HepG2 (cell line): ENCODE results near the gene ZNF385B. TPM values are rescaled to one million over a fixed set of nuclear protein-coding genes. Genes with fewer than 3 reads are reported as not detected.
"Not testable (repeated sequence)": the region's sequence is repeated elsewhere in the genome, so short reads cannot be mapped to it uniquely, and the experiment has no call there.

Source experiments
- ARID5B ChIP-seq: IDR thresholded peaks from 2 replicates; pipeline ENCODE4 v1.4.0; 2020; ENCODE audit warnings: mild to moderate bottlenecking, missing genetic modification reagents
- CREM ChIP-seq, 2 experiments: sonication (generic) in 1 of 2; formaldehyde crosslinking in 1 of 2; IDR thresholded peaks; 2 replicates each; pipeline versions ENCODE4 v1.4.0 to v1.6.1; 2016 to 2020; ENCODE audit warnings: antibody characterized with exemption in 1 of 2, mild to moderate bottlenecking in 1 of 2, missing genetic modification reagents in 1 of 2
- EP300 ChIP-seq, 3 experiments: sonication (generic) in 1 of 3; formaldehyde crosslinking in 1 of 3; IDR thresholded peaks; 2 replicates each; pipeline versions ENCODE4 v1.5.1 to v1.6.1; 2011 to 2020; ENCODE audit warnings: low read depth in 2 of 3, low read length in 2 of 3, borderline replicate concordance in 1 of 3, improper control_type of control experiment in 1 of 3, mild to moderate bottlenecking in 1 of 3, missing genetic modification reagents in 1 of 3, moderate library complexity in 1 of 3
- FOXP4 ChIP-seq: sonication (generic); formaldehyde crosslinking; IDR thresholded peaks from 2 replicates; pipeline ENCODE4 v1.4.0; 2020; ENCODE audit warnings: missing genetic modification reagents
- GATAD2A ChIP-seq: IDR thresholded peaks from 2 replicates; pipeline ENCODE4 v1.6.1; 2016
- HMG20A ChIP-seq: IDR thresholded peaks from 2 replicates; pipeline ENCODE4 v1.6.1; 2016; ENCODE audit warnings: borderline replicate concordance
- HNF4A ChIP-seq: sonication (generic); formaldehyde crosslinking; IDR thresholded peaks from 2 replicates; pipeline ENCODE4 v1.4.0; 2020; ENCODE audit warnings: missing genetic modification reagents
- ONECUT2 ChIP-seq: sonication (generic); formaldehyde crosslinking; IDR thresholded peaks from 2 replicates; pipeline ENCODE4 v1.4.0; 2020; ENCODE audit warnings: missing genetic modification reagents
- RARA ChIP-seq: IDR thresholded peaks from 2 replicates; pipeline ENCODE4 v1.6.1; 2016; ENCODE audit warnings: missing genetic modification reagents, missing compliant biosample characterization
- SOX6 ChIP-seq, 2 experiments: fragments of 450-650 bp in 1 of 2; sonication (generic) in 1 of 2; formaldehyde crosslinking in 1 of 2; IDR thresholded peaks; 2 replicates each; pipeline versions ENCODE4 v1.4.0 to v1.6.1; 2017 to 2020; ENCODE audit warnings: antibody characterized with exemption in 1 of 2, mild to moderate bottlenecking in 1 of 2, missing genetic modification reagents in 1 of 2
- TBX2 ChIP-seq: sonication (generic); formaldehyde crosslinking; IDR thresholded peaks from 2 replicates; pipeline ENCODE4 v1.5.0; 2020; ENCODE audit warnings: missing genetic modification reagents, mild to moderate bottlenecking, borderline replicate concordance
- TBX3 ChIP-seq: fragments of 450-650 bp; IDR thresholded peaks from 2 replicates; pipeline ENCODE4 v1.6.1; 2017; ENCODE audit warnings: antibody characterized with exemption, mild to moderate bottlenecking, inconsistent platforms, borderline replicate concordance
- ZMYM4 ChIP-seq: sonication (generic); formaldehyde crosslinking; IDR thresholded peaks from 2 replicates; pipeline ENCODE4 v1.8.1; 2023; ENCODE audit warnings: mild to moderate bottlenecking, missing genetic modification reagents
- ZNF362 ChIP-seq: sonication (generic); formaldehyde crosslinking; IDR thresholded peaks from 2 replicates; pipeline ENCODE4 v1.4.0; 2020; ENCODE audit warnings: missing genetic modification reagents, mild to moderate bottlenecking, borderline replicate concordance
- ZNF703 ChIP-seq: sonication (generic); formaldehyde crosslinking; IDR thresholded peaks from 2 replicates; pipeline ENCODE4 v1.5.1; 2020; ENCODE audit warnings: missing genetic modification reagents, mild to moderate bottlenecking, moderate library complexity, borderline replicate concordance
- polyA plus RNA-seq, 8 experiments: library from polyadenylated mRNA; depleted of rRNA in 3 of 8; stranded (reverse) in 7 of 8; unstranded in 1 of 8; fragments of >200 nt; fragmentation: Illumina TruSeq in 4 of 8; extraction: Trizol in 4 of 8; gene quantifications; 2 replicates each; pipeline versions ENCODE4 v1.2.1 to v1.2.3, GENCODE V29; 2011 to 2016; ENCODE audit warnings: low read depth in 4 of 8, missing spikeins in 1 of 8, mixed read lengths in 1 of 8; ENCODE audit not compliant: insufficient read depth in 1 of 8
- total RNA-seq, 5 experiments: library from RNA; depleted of rRNA; stranded (reverse); fragments of >200 nt; fragmentation: Illumina TruSeq; extraction: Trizol; gene quantifications; 2 replicates each; pipeline ENCODE4 v1.2.3, GENCODE V29; 2016; ENCODE audit warnings: low read depth in 1 of 5

The ZNF385B gene
- total and polyA plus RNA-seq, 2 of the 13 experiments (the other 11 are each of a cell fraction or from before 2014, with no cell fraction given): 3.3 to 6.7 TPM

- peak; percentile 69 for TF ChIP-seq ARID5B (CRISPR knock-in tag)
- TF ChIP-seq HNF4A (CRISPR knock-in tag): 0 out of 2 replicates have a peak, but pooled peaks have one; percentile 15
- 0 out of 2 replicates have a peak, but pooled peaks have one; percentile 45 for TF ChIP-seq ZNF703 (CRISPR knock-in tag)
- peak; percentile 61; the same call in 1 of the 2 replicates for TF ChIP-seq CREM (IDR thresholded peaks at IDR 0.05)
- TF ChIP-seq CREM (CRISPR knock-in tag; IDR thresholded peaks at IDR 0.05); SOX6 (IDR thresholded peaks at IDR 0.05); EP300 (CRISPR knock-in tag; IDR thresholded peaks at IDR 0.05; ENCODE audit: borderline replicate concordance): not testable (repeated sequence)
- peak; percentile 48; the same call in 1 of the 2 replicates for TF ChIP-seq HMG20A (CRISPR knock-in tag)
- peak; percentile 28; the same call in 1 of the 2 replicates for TF ChIP-seq ZMYM4 (CRISPR knock-in tag)
- TF ChIP-seq RARA (CRISPR knock-in tag): peak; percentile 22; the same call in 1 of the 2 replicates
- TF ChIP-seq GATAD2A (CRISPR knock-in tag): peak; percentile 82
- TF ChIP-seq ZNF362 (CRISPR knock-in tag): peak; percentile 71
- TF ChIP-seq FOXP4 (CRISPR knock-in tag): peak; percentile 67
- TF ChIP-seq SOX6 (CRISPR knock-in tag; IDR thresholded peaks at IDR 0.05): peak; percentile 85
- TF ChIP-seq TBX3: peak; percentile 93
- 0 out of 2 replicates have a peak, but pooled peaks have one; percentile 25 for TF ChIP-seq TBX2 (CRISPR knock-in tag)
- TF ChIP-seq EP300 (IDR thresholded peaks at IDR 0.05; ENCODE audit: low read depth in 2 of 2, low read length in 2 of 2): peak in 1 of 2 experiments; percentile 31; a peak in 1 of 4 replicates
- 0 out of 2 replicates have a peak, but pooled peaks have one; percentile 31 for TF ChIP-seq ONECUT2
These were observed 229.5 kb downstream of the ZNF385B start (continued) for GRCh38 chr2:179631769-179632385.
